Measurements from ENCODE around the gene MCIDAS. TPM values are rescaled to one million over a fixed set of nuclear protein-coding genes. Genes with fewer than 3 reads are reported as not detected.

MCIDAS gene
- total RNA-seq, 1 donor from 2014 or later, result not detected

DNA sequence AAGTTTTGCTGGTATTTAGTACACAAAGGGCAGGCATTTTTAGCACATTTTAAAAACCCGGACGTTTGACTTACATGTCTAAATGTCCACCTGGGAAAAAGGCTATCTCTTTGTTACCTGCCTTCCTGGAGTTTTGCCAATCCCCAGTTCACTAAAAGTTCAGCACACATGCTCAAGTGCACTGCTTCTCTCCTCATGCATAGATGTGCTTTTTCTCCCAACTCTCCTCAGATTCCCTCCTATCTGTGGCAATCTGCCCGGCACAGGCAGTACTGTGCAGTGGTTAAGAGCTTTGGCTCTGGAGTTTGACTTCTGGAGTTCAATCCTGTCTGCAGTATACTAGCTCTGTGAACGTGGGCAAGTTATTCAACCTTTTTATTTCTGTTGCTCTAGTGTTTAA lies 14.6 kb upstream of the MCIDAS start:
- no peak for DNase-seq (ENCODE audit: low spot score in 2 of 2)
- Histone ChIP-seq H3K27ac (no peak overlapping the region), H3K4me1 (no peaks in the 10 kb centered on the region), H3K4me3 (no peak overlapping the region), H3K36me3 (no peaks in the 10 kb centered on the region), H3K27me3 (no peaks in the 10 kb centered on the region), H3K9me3 (no peaks in the 10 kb centered on the region)
- intact Hi-C loops (cut with DNase I), result no loop called here
- TF ChIP-seq, protein P1, sequence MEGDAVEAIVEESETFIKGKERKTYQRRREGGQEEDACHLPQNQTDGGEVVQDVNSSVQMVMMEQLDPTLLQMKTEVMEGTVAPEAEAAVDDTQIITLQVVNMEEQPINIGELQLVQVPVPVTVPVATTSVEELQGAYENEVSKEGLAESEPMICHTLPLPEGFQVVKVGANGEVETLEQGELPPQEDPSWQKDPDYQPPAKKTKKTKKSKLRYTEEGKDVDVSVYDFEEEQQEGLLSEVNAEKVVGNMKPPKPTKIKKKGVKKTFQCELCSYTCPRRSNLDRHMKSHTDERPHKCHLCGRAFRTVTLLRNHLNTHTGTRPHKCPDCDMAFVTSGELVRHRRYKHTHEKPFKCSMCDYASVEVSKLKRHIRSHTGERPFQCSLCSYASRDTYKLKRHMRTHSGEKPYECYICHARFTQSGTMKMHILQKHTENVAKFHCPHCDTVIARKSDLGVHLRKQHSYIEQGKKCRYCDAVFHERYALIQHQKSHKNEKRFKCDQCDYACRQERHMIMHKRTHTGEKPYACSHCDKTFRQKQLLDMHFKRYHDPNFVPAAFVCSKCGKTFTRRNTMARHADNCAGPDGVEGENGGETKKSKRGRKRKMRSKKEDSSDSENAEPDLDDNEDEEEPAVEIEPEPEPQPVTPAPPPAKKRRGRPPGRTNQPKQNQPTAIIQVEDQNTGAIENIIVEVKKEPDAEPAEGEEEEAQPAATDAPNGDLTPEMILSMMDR (IDR thresholded peaks at IDR 0.05), result no peak

DNA sequence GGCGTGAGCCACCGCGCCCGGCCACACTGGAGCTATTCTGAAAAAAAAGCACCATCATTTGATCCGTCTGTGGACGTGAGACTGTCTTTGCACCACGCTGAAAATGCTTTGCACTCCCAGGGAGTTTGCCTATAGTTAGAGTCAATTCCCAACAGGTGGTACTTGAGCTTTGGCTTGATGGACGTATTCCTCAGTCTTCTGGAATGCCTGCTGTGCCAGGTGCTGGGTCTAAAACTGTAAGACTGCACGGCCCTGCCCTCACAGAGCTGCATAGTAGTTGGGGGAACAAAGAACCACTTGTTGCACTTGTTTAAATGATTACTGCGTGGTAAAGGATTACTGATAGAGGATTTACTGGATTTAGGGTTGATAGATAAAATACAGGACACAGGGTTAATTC lies 9.7 kb upstream of the MCIDAS start:
- Histone ChIP-seq H3K27ac (no peak overlapping the region), H3K4me3 (no peak overlapping the region), H3K4me1 (peaks cover 0 to 13% of the 10 kb centered on the region in 2 donors), H3K9me3 (no peaks in the 10 kb centered on the region), H3K36me3 (no peaks in the 10 kb centered on the region), H3K27me3 (no peaks in the 10 kb centered on the region)
- intact Hi-C loops (cut with DNase I), result no loop called here
- peak in 1 of 2 donors; percentile 22 for DNase-seq (ENCODE audit: low spot score in 2 of 2)
- TF ChIP-seq, protein P1 (IDR thresholded peaks at IDR 0.05), result no peak

DNA sequence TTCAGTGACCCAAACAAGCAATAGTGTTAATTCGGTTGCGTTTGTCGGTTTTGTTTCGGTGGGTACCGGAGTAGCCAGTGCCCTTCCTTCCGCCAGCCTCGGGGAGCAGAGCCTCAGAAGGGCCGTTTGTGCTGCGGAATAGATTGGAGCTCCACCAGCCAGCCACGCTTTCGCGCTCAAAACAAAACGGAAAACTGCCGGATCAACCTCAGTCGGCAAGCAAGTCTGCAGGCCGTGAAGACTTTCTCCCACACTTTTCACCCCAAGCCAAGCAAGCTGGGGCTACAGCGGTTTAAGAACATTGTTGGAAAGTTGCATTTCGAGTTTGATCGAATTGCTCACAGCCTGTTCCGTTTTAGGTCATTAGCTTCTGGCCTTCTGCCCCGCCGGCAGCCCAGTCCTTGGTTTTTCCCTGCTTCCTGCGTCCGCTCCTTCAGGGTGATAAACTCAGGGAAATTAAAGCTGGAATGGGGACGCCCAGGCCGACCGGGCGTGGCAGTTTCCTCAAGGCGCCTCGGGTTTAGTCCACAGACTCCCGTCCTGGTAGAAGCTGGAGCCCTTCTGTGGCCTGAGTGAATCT lies 7.1 kb upstream of the MCIDAS start:
- H3K4me1 ChIP-seq, result peaks cover 2 to 18% of the 10 kb centered on the region in 2 donors
- peaks cover 7% of the 10 kb centered on the region for H3K27me3 ChIP-seq
- no peaks in the 10 kb centered on the region for H3K9me3 ChIP-seq
- no peak overlapping the region for H3K27ac ChIP-seq
- peak overlapping the region; percentile 73 to 82 for H3K4me3 ChIP-seq
- TF ChIP-seq, protein P1 (IDR thresholded peaks at IDR 0.05), result no peak
- no peaks in the 10 kb centered on the region for H3K36me3 ChIP-seq
- no peak for DNase-seq (ENCODE audit: low spot score in 2 of 2)
- intact Hi-C loops (cut with DNase I), result no loop called here

DNA sequence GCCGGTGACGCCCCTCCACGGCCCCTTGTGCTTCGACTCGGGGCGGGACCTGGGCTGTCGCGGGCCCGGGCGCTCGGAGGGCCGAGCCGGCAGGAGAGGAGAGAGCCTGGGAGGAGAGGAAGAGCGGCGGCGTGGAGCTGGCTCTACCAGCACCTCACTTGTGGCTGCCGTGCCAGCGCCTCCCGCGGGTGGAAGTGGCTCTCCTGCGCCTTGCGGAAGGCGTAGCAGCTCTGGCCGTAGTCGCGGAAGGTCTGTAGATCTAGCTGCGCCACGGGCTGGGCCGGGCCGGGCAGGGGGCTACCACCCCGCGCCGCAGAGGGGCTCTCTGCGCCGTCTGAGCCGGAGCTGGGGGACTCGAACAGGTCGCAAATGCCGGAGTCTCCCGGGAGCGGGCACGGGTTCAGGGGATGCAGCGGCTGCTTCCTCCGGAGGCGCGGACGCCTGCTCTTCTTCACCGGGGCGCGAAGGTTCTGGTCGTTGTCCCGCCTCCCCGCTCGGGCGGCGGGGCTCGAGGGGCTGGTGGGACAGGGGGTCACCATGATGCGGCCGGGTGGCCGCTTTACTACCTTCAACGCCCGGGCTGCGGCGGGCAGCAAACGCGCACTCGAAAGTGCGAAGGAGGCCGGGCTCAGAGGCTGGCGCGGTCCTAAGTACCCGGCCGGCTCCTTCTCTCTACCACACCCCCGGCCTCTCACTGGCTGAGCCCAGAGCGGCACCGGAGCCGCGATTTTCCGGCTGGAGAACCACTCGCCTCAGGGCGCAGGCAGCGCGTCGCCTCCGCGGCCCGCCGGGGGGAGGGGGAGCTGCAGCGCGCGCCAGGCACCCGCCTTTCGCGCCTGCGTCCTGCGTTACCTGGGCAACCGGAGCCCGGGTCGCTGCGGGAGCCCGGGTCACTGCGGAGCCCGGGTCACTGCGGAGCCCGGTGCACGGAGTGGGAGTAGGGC lies 6.1 kb upstream of the MCIDAS start, which contains the start of gene CCNO:
CCNO (minus strand) TSS at position 624 of the 944 bp plus-strand sequence; CDS start at position 539, 85 bp downstream.
- TF ChIP-seq, protein P1 (IDR thresholded peaks at IDR 0.05), result no peak
- H3K4me3 ChIP-seq, result peak within 1 kb of the TSS; percentile 73 to 82
- no peaks in the 10 kb centered on the region for H3K9me3 ChIP-seq
- H3K4me1 ChIP-seq, result peaks cover 2 to 18% of the 10 kb centered on the region in 2 donors
- DNase-seq (ENCODE audit: low spot score in 2 of 2), result peak in 1 of 2 donors; percentile 85
- peak within 1 kb of the TSS; percentile 44 to 63 for H3K27ac ChIP-seq
- H3K27me3 ChIP-seq, result peaks cover 9% of the 10 kb centered on the region
- no peaks in the 10 kb centered on the region for H3K36me3 ChIP-seq
- intact Hi-C loops (cut with DNase I), result loop anchor here (2.0 kb wide), 1 partner anchor 60 kb away; the partner anchor contains the start of gene CDC20B

DNA sequence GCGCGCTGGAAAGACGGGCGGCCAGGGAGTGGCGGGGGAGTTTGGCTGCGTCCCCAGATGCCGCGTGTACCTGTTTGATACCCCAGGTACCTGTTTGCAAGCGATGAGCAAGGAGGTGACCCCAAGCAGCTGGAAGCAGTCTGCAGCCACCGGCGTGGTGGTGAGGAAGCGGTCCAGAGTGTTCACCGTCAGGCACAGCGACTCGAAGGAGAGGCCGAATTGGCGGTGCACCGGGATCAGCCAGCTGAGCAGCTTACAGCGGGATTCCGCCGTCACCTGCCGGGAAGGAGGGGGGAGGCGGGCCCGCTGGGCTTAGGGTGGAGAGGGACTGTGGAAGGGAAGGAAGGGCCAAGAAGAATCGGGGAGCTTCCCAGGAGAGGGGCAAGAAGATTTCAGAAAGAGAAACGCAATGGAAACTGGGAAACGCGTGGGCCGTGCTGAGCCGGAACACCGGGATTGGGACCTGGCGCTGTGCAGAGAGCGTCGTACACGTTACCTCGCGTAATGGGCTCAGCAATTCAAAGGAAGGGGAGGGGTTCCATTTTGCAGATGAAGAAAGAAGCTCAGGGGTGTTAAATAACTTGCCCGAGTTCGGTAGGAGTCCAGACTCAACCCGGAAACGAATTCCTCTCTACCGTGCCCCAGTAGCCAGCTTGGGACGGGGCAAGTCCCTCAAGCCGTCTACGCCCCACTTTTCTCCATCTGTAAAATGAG lies 5.3 kb upstream of the MCIDAS start:
- intact Hi-C loops (cut with DNase I), result loop anchor here (2.0 kb wide), 1 partner anchor 60 kb away; the partner anchor contains the start of gene CDC20B
- DNase-seq (ENCODE audit: low spot score in 2 of 2), result no peak
- Histone ChIP-seq H3K4me3 (peak overlapping the region; percentile 73 to 82), H3K4me1 (peaks cover 8 to 23% of the 10 kb centered on the region in 2 donors), H3K27me3 (peaks cover 17% of the 10 kb centered on the region), H3K27ac (peak overlapping the region; percentile 44 to 63), H3K9me3 (no peaks in the 10 kb centered on the region), H3K36me3 (no peaks in the 10 kb centered on the region)
- TF ChIP-seq, protein P1 (IDR thresholded peaks at IDR 0.05), result no peak

All from ascending aorta (tissue), 2 donors.